Stimulated activated CD4-positive, alpha-beta T cell treated with anti-CD3 and anti-CD28 coated beads, Interleukin-15, amount 100 ng/mL, for 24 hours (primary cell): Measurements from ENCODE around the gene IZUMO4.

ENCODE experiments used
- DNase-seq: peaks from one replicate; pipeline ENCODE4 v3.0.0-alpha.2; 2020

Gene IZUMO4, protein sequence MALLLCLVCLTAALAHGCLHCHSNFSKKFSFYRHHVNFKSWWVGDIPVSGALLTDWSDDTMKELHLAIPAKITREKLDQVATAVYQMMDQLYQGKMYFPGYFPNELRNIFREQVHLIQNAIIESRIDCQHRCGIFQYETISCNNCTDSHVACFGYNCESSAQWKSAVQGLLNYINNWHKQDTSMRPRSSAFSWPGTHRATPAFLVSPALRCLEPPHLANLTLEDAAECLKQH

DNA sequence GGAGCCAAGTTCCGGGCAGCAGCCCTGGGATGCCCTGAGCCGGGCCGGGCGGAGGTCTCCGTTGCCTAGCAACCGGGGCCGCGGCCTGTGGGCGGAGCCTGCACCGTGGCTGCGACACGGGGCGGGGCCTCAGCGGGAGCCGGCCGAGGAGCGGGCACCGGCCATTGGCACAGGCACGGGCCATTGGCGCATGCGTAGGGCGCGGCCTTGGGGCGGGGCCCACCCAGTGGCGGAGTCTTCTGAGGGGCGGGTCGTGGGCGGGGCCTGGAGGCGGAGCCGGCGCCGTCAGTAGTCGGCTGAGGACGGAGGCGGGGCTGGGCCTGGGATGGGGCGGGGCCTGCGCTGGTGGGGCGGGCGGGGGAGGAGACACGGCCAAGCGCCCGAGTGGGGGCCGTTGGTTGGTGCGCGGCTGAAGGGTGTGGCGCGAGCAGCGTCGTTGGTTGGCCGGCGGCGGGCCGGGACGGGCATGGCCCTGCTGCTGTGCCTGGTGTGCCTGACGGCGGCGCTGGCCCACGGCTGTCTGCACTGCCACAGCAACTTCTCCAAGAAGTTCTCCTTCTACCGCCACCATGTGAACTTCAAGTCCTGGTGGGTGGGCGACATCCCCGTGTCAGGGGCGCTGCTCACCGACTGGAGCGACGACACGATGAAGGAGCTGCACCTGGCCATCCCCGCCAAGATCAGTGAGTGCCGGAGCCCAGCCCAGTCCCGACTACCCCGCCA lies at the start of gene IZUMO4:
IZUMO4 (plus strand) TSS at position 436 of the 723 bp plus-strand sequence; CDS start at position 467, 31 bp downstream.
- peak; percentile 100 for DNase-seq

DNA sequence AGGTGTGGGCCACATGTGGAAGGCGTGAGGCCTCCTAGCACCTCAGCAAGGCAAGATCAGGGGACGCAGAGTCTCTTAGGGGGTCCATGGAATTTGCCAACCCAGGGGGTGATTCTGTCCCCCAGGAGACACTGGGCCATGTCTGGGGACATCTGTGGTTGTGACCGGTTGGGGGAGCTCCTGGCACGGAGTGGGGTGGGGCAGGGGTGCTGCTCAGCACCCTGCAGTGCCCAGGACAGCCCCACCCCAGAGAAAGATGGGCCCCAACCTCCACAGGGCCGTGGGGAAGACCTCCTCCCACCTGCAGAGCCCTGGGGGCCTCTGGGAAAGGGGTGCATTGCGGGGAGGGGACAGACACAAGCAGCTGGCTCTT lies 49.7 kb upstream of the IZUMO4 start:
- no peak for DNase-seq

DNA sequence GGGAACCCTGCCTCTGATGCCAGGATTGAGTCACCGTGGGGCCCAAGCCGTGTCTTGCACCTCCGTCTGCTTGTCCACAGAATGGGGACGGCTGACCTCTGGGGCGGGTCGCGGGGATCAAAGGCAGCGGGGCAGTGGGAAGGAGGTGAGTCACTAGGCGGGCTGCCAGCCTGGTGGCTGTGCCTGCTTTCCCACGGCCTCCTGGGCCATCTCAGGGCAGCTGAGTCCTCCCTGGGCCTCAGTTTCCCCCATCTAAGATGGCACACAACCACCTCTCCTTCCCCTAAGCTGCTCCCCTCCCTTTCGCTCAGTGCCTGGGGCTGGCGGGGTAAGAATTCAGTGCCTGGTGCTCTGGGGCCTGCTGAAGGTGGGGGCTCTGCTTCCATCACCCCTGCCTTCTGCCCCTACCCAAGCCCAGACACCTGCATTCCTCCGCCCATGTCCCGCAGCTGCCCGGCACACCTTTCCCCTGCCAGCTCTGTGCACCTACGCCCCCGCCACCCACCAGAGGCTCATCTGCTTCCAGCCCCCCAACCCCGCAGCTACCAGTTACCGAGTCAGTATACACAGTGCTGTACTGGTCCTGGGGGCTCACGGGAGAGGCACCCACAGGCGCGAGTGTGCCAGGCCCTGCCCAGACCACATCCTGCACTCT lies 49.1 kb upstream of the IZUMO4 start:
- peak; percentile 49 for DNase-seq

DNA sequence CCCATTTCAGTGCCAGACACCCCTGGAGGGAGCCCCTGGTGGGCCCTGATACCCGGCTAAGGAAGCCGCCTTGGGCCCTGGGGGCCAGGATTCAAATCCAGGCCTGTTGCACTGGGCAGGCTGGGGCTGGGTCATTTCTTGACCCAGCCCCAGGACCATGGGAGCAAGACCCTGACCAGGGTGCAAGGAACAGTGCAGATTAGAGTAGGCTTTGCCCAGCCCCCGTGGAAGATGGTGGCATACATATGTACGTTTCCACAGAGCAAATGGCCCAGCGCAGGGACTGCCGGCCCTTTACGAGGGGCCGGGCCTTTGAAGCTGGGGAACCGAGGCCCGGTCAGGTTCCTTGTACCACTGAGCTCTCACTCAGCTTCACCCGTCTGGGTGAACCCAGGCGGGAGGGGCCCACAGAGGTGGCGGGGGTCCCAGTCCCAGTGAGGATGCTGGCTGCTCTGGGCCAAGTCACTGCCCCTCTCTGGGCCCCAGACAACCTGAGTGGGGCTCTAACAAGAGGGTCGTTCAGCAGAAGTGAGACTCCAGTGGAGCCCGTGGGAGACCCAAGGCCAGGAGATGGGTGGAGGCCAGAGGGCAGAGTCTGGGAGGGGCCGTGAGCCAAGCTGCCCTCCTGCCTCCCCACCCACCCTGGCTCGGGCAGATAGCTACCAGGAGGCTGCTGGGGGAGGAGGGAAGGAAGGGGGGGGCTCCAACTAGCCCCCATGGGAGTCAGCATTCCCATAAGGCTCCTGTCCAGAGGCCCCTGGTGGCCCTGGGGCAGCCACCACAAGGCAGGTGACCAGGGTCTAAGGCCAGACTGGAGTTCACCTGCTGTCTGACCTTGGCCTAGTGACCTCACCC lies 48.4 kb upstream of the IZUMO4 start:
- no peak for DNase-seq

DNA sequence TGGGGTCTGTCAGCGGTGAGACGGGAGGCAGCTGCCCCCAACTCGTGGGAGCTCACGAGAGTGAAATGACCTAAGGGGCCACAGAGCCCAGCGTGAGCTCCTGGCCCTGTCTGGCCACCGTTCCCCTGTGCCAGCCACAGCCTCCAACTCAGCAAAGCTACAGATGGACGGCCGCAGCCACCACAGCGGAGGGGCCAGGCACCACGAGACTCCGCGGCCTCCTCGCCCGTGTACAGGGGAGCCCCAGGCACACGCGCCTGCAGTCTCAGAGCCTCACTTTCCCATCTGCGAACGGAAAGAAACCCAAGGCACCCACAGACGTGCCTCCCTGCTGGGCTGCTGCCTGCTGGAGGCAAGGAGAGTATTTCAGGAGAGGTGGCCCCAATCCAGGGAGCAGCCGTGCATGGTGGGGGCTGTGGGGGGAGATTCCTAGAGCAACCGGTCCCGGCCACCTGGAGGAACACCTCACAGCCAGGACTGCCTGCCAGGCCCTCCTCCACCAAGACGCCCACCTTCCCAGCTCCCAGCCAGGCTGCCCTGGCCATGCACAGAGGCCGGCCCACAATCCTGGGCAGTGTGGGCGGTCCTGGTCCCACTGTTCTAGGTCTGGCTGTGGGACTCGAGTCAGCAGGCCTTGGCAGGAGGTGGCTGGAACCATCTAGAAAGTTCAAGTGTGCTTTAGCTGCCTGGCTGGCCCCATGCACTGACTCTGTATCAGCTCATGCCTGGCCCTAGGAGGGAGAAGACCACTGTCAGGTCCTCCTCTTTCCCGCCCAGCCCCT lies 47.6 kb upstream of the IZUMO4 start:
- no peak for DNase-seq

DNA sequence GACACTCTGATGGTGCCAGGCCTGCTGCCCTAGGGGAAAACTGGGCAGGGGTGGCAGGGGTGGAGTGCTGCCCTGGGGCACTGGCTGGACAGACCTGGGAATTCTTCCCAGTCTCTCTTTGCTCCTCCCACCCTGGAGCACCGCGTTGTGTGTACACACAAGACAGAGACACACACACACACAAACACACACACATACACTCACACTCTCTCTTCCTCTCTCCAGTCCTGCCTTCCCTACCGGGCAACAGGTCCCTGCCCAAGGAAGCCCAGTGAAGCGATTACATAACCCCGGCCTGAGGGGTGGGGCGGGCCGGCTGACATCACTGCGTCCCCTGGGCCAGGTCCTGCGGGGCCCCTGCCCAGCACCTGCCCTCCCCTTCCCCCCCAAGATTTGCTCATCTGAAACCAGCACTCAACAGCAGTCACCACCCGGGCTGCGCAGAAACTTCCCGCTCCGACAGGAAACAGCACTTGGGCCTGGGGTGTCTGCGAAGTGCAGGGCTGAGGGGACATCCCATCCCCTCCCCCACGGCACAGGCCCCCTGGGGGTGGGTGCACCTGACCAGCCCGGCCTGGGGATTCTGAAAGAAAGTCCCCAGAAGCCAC lies 46.9 kb upstream of the IZUMO4 start:
- DNase-seq = peak; percentile 75

DNA sequence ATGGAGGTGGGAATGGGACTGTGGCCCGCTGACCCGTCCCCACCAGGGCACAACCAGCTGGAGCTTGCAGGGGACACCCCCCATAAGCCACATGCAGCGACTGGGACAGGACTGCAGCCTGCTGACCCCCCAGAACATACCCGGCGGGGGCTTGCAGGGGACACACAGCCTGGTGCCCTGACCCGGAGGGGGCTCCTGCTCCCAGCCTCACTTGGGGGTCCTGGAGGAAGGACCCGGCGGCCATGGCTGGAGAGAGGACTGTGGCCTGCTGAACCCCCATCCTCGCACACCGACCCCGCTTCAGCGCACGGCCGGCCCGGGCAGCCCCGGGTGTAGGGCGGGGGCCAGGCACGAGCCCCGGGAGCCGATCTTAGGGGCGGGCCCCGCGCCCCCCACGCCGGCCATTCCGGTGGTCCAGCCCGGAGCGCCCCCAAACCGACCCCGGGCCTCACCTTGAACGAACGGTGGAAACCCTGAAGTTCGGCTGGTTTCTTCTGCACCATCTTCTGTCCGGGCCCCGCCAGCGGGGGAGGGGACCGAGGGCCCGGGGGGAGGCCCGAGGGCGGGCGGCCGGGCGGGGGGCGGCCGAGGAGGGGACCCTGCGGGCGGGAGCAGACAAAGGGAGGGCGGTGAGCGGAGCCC lies 46.2 kb upstream of the IZUMO4 start:
- DNase-seq = no peak

DNA sequence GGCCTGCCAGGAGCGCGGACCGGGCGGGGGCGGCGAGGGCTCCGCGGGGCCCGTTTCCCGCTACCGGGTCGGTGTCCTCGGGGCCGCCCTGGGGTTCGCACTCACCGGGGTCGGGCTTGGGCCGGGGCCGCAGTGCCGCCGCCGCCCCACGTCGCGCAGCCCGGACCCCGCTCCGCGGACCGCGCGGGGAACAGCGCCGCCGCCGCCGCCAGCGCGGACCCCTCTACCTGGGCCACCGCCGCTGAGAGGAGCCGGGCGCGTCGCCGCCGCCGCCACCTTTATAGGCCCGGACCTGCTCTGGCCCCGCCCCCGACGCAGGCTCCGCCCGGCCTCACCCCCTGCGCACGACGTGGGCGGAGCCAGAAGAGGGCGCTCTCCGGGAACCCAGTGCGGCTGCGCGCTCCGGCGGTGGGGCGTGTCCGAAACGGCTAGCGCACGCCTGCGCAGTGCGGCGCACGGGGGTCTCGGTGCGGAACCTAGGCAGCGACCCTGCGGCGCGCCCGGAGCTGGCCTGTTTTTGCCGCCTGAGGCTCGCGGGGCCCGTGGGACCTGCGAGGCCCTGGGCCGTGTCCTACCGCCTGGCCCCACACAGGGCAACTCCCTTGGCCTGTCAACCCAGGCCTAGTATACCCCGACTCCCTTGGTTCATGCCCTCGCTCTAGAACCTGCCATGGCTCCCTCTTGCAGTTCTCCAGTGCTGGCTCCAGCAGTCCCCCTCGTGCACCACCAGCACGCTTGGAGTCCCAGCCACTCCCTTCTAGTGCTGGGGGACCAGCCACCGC lies 45.5 kb upstream of the IZUMO4 start, which contains the start of gene MKNK2:
MKNK2 (minus strand) TSS at position 254 of the 782 bp plus-strand sequence. CDS start 393 bp downstream, outside the sequence.
- DNase-seq = peak; percentile 95

DNA sequence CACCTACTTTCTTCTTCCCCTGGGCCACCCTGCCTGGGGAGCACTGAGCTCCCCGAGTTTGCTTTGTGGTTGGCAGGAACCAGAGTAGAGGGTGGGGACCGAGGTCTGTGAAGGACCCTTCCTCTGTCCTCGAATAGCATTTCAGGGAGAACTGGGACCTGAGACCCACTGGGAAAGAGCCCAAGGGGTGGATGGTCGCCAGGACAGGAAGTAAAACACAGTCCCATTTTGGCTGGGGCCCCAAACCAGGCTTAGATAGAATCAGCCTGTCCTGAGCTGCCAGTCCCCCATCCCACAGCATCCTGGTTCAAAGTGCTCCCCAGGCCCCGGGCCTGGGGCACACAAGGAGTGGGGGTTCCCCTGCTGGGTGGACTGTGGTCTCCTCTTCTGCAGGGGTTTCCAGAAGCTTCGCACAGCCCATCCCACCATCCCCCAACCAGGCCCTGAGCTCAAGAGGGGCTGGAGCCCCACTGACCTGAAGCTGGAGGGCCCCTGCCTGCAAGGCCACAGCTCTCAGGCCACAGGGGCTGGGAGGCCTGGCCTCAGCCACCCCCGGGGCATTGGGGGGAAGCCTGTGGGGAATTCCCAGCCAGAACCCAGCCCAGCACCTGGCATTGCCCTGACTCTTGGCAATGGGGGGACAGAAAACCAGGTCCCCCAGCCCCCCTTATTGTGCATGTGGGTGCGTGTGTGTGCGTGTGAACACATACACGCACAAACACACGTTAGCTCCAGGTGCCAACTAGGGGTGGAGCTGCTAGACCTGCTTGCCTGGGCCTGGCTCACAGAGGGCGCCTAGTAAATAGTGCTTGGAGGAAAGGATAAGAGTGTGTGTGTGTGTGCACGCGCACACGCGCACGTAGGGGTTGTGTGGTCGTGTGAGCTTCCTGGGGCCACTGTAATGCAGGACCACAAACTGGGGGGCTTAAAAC lies 44.7 kb upstream of the IZUMO4 start:
- peak; percentile 52 for DNase-seq

DNA sequence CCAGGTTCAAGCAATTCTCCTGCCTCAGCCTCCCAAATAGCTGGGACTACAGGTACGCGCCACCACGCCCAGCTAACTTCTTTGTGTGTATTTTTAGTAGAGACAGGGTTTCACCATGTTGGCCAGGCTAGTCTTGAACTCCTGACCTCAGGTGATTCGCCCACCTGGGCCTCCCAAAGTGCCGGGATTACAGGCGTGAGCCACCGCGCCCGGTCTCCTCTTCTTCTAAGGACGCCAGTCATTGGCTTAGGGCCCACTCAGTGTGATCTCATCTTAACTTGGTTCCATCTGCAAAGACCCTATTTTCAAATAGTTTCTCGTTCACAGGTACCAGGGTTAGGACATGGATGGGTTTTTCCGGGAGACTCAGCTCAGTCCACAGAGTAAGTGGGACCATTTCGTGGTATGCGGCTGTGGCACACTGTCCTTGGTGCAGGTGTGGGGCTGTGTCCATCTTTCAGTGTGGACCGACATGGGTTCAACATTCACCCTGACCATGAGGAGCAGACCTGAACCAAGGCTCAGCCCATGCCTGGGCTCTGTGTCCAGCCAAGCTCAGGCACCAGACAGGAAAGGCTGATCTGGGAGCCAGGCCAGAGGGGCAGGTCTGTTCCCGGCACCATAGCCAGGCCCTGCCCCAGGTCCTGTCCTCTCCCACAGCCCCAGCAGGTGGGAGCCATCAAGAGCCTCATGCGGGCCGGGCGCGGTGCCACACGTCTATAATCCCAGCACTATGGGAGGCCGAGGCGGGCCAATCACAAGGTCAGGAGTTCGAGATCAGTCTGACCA lies 42.9 kb upstream of the IZUMO4 start:
- no peak for DNase-seq

DNA sequence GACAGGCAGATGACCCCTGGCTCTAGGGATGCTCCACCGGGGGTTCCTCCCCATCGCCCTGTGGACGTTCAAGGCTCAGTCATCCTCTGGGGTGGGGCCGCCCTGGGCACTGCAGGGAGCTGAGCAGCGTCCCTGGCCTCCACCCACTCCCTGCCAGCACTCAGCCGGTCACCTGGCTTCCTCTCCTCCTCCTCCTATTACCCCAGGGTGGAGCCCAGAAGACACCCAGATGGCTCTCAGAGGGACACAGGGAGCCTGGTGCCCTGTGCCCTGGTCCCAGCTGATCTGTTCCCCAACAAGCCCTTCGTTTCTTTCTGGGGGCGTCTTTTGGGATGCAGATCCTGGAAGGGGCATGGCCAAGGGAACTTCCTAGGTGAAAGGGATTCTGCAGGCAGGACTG lies 42.0 kb upstream of the IZUMO4 start:
- DNase-seq = no peak

DNA sequence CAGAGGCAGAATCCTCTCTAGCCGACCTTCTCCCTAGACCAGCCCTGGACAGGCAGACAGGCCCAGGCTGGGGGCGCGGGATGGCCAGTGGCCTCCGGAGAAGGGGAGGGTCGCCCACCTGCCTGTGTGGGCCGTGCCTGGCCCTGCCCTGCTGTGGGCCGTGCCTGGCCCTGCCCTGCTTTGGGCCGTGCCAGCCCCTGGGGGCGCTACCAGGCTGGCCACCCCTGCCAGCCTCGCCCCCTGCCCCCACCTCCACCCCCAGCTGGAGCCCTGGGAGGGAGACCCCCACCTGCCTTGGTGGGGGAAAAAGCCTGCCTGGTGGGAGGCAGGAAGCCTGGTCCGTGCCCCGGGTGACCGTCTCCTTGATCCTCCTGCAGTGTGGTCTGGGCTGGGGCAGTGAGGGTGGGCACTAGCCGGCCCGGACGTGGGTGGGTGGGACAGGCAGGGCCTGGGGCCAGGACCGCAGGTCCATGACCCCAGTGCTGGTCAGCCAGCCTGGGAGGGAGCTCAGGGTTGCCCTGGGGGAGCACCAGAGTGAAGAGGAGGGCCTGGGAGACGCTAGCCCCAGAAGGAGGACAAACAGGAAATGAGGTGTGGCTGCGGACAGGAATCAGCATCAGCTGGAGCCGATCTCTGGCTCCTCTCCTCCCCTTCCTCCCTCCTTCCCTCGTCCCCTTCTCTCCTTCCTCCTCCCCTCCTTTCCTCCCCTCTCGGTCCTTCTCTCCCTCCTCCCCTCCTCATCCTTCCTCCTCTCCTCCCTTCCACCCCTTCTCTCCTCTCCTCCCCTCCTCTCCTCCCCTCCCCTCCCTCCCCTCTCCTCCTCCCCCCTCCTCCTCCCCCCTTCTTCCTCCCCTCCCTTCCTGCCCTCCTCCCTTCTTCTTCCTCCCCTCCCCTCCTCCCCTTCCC lies 40.5 kb upstream of the IZUMO4 start:
- no peak for DNase-seq

DNA sequence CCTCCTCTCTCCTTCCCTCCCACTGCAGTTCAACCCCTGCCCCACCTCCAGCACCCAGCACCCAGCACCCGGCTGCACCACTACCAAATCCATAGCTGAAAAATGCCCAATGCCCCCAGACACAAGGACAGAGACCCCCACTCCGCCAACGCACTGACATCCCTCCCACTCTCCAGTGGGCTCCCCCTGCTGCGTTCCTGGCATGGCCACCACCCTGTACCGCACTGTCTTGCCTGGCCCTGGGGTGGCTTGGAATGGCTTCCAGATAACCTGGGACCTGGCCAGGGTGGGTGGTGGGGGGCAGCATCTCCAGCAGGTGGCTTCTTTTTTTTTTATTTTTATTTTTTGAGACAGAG lies 39.9 kb upstream of the IZUMO4 start:
- no peak for DNase-seq

DNA sequence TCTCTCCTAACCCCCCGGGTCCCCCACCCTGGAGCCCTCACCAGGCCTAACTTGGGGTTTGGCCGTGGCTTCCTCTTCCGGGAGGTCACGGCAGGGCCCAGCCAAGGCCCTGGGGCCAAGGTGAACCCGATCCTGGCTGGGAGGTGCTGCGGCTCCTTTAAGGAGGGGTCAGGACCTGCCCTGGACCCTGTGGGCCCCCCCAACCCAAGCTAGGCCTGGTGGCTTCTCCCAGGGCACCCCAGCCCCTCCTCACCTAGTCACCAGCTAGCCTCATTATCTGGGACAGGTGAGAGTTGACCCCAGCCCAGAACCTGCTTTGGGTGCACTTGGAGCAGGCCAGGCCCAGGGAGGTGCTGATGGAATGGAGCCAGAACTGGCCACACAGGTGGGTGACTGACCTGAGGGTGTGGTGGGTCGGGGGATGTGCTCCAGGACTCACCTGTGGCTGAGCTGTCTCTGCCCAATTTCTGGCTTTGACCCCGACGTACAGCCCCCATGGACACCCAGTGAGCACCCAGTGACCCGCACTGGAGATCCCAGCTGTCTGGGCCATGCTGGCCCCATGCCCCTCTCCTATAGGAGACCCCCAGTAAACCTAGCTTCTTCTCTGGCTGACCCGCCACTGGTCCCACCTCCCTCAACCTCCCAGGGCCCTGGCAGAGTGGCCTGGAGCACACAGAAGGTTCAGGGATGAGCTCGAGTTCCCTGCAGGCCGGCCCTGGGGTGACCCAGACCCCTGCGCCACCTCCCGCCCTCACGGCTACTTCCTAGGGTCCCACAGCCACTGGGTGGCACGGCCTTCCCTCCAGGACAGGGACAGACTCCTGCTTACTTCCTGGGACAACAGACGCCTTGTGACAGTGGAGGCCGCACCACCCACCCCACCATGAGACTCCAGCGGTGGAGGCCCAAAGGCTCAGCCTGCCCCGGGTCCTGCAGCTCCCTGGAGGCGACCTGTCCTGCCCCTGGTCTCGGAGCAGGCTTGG lies 38.9 kb upstream of the IZUMO4 start:
- DNase-seq = no peak

DNA sequence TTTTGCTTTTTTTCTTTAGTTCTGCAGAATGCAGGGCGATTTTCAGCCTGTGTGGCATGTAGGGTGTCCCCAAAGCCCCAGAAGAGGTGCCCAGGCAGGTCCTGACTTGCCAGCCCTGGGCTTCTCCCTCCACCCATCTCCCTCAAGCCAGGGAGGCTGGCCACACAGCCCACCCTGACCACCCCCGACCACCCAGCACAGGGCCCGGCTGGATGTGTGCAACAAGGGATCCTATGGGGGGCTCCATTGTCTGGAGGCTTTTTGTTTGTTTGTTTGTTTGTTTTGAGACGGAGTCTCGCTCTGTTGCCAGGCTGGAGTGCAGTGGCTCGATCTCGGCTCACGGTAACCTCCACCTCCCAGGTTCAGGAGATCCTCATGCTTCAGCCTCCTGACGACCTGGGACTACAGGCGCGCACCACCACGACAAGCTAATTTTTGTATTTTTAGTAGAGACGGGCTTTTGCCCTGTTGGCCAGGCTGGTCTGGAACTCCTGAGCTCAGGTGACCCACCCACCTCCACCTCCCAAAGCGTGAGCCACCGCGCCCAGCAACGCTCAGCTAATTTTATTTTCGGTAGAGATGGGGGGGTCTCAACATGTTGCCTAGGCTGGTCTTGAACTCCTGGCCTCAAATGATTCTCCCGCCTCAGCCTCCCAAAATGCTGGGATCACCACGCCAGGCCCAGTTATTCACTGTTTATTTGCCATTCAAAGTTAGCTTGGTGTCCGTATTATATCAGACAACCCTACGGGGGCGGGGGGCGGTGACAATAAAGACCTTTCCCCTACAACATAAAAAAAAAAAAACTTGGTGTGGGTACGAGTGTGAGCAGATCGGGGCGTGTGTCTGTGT lies 37.9 kb upstream of the IZUMO4 start:
- no peak for DNase-seq
